Nephron (organoid): ENCODE data around the gene FAM20C.

ENCODE experiments used
- H3K27ac Mint-ChIP-seq, 3 experiments: 2 replicates each; pipeline ENCODE4 v1.8.0; 2020; ENCODE audit warnings: mixed read lengths in 3 of 3, mild to moderate bottlenecking in 2 of 3, moderate library complexity in 1 of 3
- H3K27me3 Mint-ChIP-seq: 2 replicates; pipeline ENCODE4 v1.8.0; 2021; ENCODE audit warnings: low read depth, mild to moderate bottlenecking, moderate library complexity, mixed read lengths
- H3K36me3 Mint-ChIP-seq: 2 replicates; pipeline ENCODE4 v1.8.0; 2020; ENCODE audit warnings: low read depth, mixed read lengths
- H3K4me1 Mint-ChIP-seq: 2 replicates; pipeline ENCODE4 v1.8.0; 2020; ENCODE audit warnings: mixed read lengths
- H3K4me3 Mint-ChIP-seq, 3 experiments: 2 replicates each; pipeline ENCODE4 v1.8.0; 2020; ENCODE audit warnings: mild to moderate bottlenecking in 3 of 3, mixed read lengths in 3 of 3, moderate library complexity in 2 of 3
- H3K9me3 Mint-ChIP-seq: 2 replicates; pipeline ENCODE4 v1.8.0; 2020; ENCODE audit warnings: mixed read lengths
- CTCF ChIP-seq, 3 experiments: fragments of 200-600 bp; sonication (generic); IDR thresholded peaks; one replicate each; pipeline ENCODE4 v1.5.0; 2021; ENCODE audit warnings: antibody characterized with exemption in 3 of 3; ENCODE audit not compliant: unreplicated experiment in 3 of 3

Gene FAM20C

GRCh38 chr7:195010-195829, 2.8 kb downstream of the FAM20C start:
- H3K4me3 Mint-ChIP-seq, result peak overlapping the region; percentile 86 to 94 (median 92)
- peaks cover 34% of the 10 kb centered on the region for H3K36me3 Mint-ChIP-seq
- peaks cover 66% of the 10 kb centered on the region for H3K4me1 Mint-ChIP-seq
- peak overlapping the region; percentile 75 to 88 (median 84) for H3K27ac Mint-ChIP-seq
- H3K27me3 Mint-ChIP-seq, result peaks cover 5% of the 10 kb centered on the region
- H3K9me3 Mint-ChIP-seq, result no peaks in the 10 kb centered on the region
- no peak for TF ChIP-seq CTCF (IDR thresholded peaks at IDR 0.05; ENCODE audit: unreplicated experiment in 3 of 3)

- H3K4me3 Mint-ChIP-seq, result peak overlapping the region; percentile 86 to 94 (median 92)
- peak overlapping the region; percentile 20 to 88 (median 75) for H3K27ac Mint-ChIP-seq
- H3K36me3 Mint-ChIP-seq, result peaks cover 34% of the 10 kb centered on the region
- H3K4me1 Mint-ChIP-seq, result peaks cover 63% of the 10 kb centered on the region
- TF ChIP-seq CTCF (IDR thresholded peaks at IDR 0.05; ENCODE audit: unreplicated experiment in 3 of 3), result no peak
- no peaks in the 10 kb centered on the region for H3K9me3 Mint-ChIP-seq
- H3K27me3 Mint-ChIP-seq, result peaks cover 5% of the 10 kb centered on the region
These were observed 3.4 kb downstream of the FAM20C start for GRCh38 chr7:195830-196128.

- no peaks in the 10 kb centered on the region for H3K9me3 Mint-ChIP-seq
- H3K36me3 Mint-ChIP-seq, result peaks cover 34% of the 10 kb centered on the region
- peak overlapping the region in 2 of 3 experiments; percentile 20 to 88 for H3K27ac Mint-ChIP-seq
- TF ChIP-seq CTCF (IDR thresholded peaks at IDR 0.05; ENCODE audit: unreplicated experiment in 3 of 3), result no peak
- H3K27me3 Mint-ChIP-seq, result peaks cover 5% of the 10 kb centered on the region
- H3K4me1 Mint-ChIP-seq, result peaks cover 58% of the 10 kb centered on the region
- H3K4me3 Mint-ChIP-seq, result peak overlapping the region; percentile 86 to 94 (median 92)
These were observed 3.9 kb downstream of the FAM20C start for GRCh38 chr7:196283-196682.

DNA sequence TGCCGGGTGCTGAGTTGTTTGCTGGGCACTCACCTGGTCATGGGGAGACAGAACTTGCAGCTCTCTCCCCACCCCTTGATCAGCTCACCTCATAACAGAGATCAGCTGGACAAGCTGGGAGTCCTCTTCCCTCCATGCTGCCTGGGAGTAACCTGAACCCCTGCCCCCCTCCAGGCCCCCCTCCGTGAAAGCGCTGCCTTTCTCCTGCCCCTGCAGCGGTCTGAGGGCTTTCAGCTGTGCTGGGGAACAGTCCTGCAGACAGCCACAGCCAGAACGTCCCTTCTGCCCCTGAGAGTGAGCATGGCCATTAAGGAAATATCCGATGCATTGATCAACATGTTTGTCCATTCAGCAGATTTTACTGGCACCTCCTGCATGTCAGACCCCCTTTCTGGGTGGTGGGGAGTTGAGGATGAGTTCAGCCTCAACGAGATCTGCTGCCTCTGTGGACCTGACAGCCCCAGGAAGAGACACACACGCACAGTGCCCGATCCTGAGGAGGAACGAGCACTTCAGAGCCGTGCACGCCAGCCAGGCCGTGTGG, 4.5 kb downstream of the FAM20C start:
- Mint-ChIP-seq H3K9me3 (no peaks in the 10 kb centered on the region), H3K36me3 (peaks cover 40% of the 10 kb centered on the region), H3K4me1 (peaks cover 54% of the 10 kb centered on the region), H3K4me3 (peak overlapping the region; percentile 49 to 94 (median 92)), H3K27me3 (peaks cover 5% of the 10 kb centered on the region), H3K27ac (no peak overlapping the region)
- TF ChIP-seq CTCF (IDR thresholded peaks at IDR 0.05; ENCODE audit: unreplicated experiment in 3 of 3), result no peak

DNA sequence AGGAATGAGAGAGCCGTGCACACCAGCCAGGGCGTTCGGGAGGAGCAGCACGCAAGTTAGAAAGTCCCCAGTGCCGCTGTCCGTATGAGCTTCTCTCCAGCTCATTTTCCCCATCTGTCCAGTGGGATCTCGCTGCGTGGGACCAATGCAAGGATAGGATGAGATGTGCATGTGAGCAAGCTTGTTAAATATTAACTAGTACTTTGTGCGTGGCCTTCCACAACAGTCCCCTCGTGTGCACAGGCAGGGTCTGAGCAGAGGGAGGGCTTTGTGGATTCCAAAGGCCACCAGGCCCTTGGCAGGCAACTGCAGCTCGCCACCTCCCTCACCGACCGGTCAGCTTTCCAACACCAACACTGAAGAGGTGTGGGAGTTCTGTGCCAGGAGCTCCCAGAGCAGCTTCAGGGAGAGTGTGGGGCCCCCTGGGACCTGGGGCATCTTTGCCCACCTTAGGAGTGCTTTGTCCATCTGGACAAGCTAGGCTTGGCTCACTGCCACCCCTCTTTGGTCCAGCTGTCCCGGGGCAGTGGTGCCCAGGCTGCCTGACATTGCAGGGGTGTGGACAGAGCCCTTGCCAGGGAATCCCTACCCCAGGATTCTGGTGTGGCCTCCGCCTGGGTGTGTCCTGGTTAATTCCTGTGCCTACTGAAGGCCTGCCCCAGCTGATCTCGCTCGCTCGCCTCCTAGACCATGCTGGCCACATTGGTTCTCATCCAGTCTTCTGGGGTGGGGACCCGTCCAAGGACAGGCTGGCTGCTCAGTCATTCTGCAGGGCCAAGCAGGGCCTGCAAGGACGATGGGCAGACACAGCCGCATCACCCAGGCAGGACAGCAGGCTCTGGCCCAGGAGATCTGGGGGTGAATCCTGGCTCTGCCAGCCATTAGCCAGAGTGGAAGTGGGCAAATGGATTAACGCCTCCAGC, 5.3 kb downstream of the FAM20C start:
- Mint-ChIP-seq H3K27ac (peak overlapping the region in 1 of 3 experiments; percentile 67), H3K36me3 (peaks cover 48% of the 10 kb centered on the region), H3K27me3 (peaks cover 5% of the 10 kb centered on the region), H3K4me3 (peak overlapping the region; percentile 35 to 94 (median 92)), H3K4me1 (peaks cover 54% of the 10 kb centered on the region), H3K9me3 (no peaks in the 10 kb centered on the region)
- no peak for TF ChIP-seq CTCF (IDR thresholded peaks at IDR 0.05; ENCODE audit: unreplicated experiment in 3 of 3)
